Ovary (tissue), 3 donors: ENCODE results near the gene C16orf96.

Experiments used
- POLR2A ChIP-seq: fragments of 450-650 bp; IDR thresholded peaks from one replicate; pipeline ENCODE4 v1.6.1; 2017; ENCODE audit warnings: antibody characterized with exemption, mild to moderate bottlenecking, moderate library complexity
- TF ChIP-seq, protein P1 (sequence below), 3 donors: fragments of 450-650 bp in 2 of 3; fragments of 200-600 bp in 1 of 3; IDR thresholded peaks; one replicate each; pipeline versions ENCODE4 v1.5.1 to v1.8.0; 2016 to 2022; ENCODE audit warnings: antibody characterized with exemption in 3 of 3, mild to moderate bottlenecking in 1 of 3
- donor health status: DM: no; HTN: no; CAD: no.

DNA sequence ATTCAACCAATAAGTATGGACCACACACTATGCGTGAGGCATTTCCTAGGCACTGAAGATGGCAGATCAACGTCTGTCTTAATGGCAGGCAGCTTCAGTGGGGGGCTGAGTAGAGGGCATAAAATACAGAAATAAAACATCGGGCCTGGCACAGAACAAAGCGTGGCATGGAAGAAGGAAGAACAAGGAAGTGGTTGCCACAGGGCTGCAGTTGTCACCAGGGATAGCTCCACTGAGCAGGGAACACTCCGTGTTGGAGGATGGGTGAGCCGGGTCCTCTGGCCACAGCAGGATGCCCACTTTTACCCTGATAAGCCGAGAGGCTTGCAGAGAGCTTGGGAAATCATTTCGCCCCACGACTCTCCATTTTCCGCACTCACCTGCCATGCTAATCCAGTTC lies 23.9 kb upstream of the C16orf96 start:
- TF ChIP-seq, protein P1, sequence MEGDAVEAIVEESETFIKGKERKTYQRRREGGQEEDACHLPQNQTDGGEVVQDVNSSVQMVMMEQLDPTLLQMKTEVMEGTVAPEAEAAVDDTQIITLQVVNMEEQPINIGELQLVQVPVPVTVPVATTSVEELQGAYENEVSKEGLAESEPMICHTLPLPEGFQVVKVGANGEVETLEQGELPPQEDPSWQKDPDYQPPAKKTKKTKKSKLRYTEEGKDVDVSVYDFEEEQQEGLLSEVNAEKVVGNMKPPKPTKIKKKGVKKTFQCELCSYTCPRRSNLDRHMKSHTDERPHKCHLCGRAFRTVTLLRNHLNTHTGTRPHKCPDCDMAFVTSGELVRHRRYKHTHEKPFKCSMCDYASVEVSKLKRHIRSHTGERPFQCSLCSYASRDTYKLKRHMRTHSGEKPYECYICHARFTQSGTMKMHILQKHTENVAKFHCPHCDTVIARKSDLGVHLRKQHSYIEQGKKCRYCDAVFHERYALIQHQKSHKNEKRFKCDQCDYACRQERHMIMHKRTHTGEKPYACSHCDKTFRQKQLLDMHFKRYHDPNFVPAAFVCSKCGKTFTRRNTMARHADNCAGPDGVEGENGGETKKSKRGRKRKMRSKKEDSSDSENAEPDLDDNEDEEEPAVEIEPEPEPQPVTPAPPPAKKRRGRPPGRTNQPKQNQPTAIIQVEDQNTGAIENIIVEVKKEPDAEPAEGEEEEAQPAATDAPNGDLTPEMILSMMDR (IDR thresholded peaks at IDR 0.05): no peak
- TF ChIP-seq POLR2A: no peak
